GM12801 (cell line): ENCODE data around the gene LZTS2.

Experiments
- TF ChIP-seq, protein P1 (sequence below): IDR thresholded peaks from one replicate; pipeline ENCODE4 v1.5.1; 2011; ENCODE audit warnings: control low read depth; ENCODE audit not compliant: insufficient read length; ENCODE audit errors: extremely low read depth

The LZTS2 gene

DNA sequence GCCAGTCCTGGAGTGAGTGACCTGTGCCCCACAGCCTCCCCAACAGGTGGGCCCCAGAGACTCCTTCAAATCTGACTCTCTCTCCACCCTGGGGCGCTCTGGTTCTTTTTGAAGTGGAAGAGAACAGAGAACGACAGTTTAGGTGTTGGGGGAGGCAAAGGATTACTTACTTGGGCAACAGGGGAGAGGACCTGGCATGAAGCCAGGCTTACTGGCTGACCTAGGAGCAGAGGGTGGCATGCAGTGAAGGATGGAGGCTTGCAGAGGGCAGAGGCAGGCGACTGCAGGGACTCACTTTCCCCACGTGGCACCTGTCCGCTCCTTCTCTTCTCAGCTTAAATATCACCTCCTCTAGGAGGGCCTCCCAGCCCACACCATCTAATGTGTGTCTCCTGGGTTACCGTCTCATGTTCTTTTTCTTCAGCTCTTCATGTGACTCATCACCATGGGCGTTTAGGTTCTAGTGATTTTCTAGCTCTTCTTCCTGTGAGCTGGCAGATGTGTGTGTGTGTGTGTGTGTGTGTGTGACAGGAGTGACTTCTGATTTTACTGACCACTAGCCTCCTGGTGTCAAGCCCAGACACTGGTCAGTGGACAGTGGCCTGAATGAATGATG is 15.5 kb downstream of the LZTS2 start:
- TF ChIP-seq, protein P1, sequence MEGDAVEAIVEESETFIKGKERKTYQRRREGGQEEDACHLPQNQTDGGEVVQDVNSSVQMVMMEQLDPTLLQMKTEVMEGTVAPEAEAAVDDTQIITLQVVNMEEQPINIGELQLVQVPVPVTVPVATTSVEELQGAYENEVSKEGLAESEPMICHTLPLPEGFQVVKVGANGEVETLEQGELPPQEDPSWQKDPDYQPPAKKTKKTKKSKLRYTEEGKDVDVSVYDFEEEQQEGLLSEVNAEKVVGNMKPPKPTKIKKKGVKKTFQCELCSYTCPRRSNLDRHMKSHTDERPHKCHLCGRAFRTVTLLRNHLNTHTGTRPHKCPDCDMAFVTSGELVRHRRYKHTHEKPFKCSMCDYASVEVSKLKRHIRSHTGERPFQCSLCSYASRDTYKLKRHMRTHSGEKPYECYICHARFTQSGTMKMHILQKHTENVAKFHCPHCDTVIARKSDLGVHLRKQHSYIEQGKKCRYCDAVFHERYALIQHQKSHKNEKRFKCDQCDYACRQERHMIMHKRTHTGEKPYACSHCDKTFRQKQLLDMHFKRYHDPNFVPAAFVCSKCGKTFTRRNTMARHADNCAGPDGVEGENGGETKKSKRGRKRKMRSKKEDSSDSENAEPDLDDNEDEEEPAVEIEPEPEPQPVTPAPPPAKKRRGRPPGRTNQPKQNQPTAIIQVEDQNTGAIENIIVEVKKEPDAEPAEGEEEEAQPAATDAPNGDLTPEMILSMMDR = no peak

GRCh38 chr10:101015582-101015973 is 16.0 kb downstream of the LZTS2 start:
- TF ChIP-seq, protein P1 = no peak

DNA sequence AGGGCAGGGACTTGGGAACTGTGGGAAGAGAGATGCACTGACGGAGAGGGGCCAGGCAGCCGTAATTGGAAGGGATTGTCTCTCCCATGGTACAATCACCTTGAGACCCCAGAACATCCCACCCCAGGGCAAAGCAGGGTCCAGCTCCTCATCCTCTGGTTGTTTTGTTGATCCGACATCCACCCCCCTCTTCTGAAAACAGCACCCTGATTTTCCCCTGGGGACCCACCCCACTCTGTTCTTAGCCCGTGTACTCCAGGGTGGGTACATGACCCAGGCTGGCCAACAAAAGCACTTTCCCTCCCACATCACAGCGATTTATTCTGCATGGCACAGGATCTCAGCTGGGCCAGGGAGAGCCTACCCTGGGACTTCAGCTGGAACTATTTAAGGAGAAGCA is 17.2 kb downstream of the LZTS2 start:
- TF ChIP-seq, protein P1 = no peak

DNA sequence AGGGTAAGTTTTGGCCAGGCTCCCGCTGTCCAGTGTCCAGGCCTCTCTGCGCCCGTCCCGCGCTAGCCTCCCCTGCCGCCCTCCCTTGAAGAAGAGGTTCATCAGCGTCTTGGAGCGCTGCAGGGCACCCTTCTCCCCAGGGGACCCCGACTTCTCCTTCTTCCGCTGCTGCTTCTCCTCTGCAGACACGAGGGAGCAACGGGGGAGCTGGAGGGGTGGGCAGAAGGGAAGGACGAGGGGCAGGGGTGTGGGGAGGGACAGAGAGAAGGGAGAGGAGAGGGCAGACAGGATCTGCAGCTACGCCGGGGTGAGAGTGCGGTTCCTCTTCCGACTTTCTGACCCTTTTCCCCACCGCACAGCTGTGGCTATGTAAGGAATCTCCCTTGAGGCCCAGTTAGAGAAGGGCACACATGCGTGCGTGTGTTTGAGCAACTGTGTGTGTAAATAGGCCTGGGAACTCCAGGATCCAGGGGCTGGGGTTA is 18.6 kb downstream of the LZTS2 start:
- TF ChIP-seq, protein P1 = no peak

- TF ChIP-seq, protein P1 = no peak
Measured at GRCh38 chr10:101018600-101019439, 19.2 kb downstream of the LZTS2 start.

DNA sequence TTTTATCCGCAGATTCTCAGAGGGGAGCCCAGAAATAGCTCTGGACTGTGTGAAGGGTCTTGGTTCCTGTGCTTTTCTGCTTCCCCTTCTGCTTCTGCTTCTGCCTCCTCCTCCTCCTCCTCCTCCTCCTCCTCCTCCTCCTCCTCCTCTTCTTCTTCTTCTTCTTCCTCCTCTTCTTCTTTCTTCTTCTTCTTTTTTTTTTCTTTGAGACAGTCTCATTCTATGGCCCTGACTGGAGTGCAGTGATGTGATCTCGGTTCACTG is 19.8 kb downstream of the LZTS2 start:
- TF ChIP-seq, protein P1 = no peak

- TF ChIP-seq, protein P1 = no peak
Measured at GRCh38 chr10:101020427-101021075, 20.9 kb downstream of the LZTS2 start.
